Right hindlimb (tissue), 1 donor: ENCODE measurements around the gene SLC35A4.
"Not testable (repeated sequence)": the region's sequence is repeated elsewhere in the genome, so short reads cannot be mapped to it uniquely, and the experiment has no call there.

Experiments
- DNase-seq: peaks from one replicate; pipeline ENCODE4 v3.0.0-alpha.2; 2018

The SLC35A4 gene

GRCh38 chr5:140558542-140558941 lies 6.1 kb upstream of the SLC35A4 start:
- DNase-seq: no peak

- no peak for DNase-seq
Measured at GRCh38 chr5:140560227-140560626, 4.4 kb upstream of the SLC35A4 start.

DNA sequence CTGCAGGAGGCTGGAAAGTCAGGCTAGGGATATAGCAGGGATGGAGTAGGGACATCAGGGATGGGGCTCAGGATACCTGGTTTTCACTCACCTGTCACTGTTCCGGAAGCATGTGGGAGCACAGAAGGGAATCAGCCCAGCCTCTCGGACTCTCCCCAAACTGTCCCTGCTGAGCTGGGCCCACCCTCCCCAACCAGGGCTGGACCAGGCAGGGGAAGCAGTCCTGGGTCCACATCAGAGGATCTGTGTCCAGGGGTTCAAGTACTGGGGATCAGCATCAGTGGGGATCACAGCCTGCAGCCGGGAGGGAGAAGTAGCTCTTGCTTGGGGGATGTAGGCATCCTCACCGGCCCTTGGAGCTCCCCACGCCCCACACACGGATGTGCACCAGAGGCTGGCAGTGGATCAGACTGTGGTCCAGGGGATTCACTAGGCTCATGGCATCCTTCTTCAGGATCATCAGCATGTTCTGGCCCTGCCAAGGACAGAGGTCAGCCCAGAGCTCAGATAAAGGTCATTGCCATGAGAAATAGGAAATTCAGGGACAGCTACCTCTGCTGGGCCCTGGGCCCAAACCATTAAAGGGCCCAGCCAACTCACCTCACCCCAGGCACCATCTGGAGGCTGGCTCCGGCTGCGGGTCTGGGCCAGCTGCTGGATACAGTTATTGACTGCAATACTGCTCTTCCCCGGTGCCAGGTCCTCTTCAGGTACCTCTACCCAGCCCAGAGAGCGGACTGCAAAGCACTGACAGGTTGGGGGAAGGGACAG lies 2.7 kb upstream of the SLC35A4 start:
- DNase-seq: no peak

DNA sequence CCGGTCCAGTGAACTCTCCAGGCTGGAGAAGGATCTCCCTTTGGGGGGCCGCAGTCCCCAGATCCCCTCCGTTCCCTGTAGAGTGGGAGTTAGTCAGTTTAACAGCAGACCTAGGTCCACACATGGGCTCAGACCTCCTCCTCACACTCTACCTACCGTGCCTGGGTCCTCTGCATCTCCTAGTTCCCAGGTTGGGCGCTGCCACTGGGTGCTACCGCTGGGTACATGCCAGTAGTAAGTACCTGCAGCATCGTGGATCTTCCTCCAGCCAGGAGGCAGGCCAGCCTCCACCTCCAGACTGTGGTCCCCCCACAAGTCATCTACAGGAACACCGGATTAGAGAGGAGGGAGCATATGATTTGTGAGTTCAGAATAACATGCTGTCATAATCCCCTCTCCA lies 1.0 kb upstream of the SLC35A4 start:
- no peak for DNase-seq

GRCh38 chr5:140565024-140565779 lies 574 bp downstream of the SLC35A4 start:
- no peak for DNase-seq

DNA sequence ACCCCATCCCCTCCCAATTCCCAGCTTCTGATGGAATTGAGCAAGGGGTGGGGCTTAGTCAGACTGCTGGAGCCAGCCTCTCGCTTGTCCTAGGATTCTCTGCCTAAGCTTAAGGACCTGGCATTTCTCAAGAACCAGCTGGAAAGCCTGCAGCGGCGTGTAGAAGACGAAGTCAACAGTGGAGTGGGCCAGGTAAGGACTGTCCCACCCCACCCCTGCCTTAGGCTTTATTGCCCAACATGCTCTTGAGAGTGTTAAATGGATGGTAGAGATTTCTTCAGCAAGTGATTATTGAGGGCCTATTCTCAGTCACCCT lies 1.1 kb downstream of the SLC35A4 start:
- DNase-seq: no peak

DNA sequence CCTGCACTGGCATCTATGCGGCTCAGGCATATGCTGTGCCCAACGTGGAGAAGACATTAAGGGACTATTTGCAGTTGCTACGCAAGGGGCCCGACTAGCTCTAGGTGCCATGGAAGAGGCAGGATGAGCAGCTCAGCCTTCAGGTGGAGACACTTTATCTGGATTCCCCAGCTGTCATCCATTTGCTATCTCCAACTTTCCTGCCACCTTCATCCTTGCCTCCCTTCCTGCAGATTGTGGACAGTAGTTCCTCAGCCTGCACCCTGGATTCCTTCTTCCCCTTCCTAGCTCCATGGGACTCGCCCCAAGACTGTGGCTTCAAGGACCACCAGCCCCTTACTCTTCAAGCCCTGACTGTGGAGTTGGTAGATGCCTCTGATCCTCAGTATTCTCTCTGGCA lies 2.0 kb downstream of the SLC35A4 start:
- DNase-seq: no peak

- DNase-seq: no peak
Measured at GRCh38 chr5:140567136-140567818, 2.6 kb downstream of the SLC35A4 start.

DNA sequence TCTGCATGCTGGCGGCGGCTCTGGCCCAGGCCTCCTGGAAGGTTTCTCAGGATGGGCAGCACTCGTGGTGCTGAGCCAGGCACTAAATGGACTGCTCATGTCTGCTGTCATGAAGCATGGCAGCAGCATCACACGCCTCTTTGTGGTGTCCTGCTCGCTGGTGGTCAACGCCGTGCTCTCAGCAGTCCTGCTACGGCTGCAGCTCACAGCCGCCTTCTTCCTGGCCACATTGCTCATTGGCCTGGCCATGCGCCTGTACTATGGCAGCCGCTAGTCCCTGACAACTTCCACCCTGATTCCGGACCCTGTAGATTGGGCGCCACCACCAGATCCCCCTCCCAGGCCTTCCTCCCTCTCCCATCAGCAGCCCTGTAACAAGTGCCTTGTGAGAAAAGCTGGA lies 3.2 kb downstream of the SLC35A4 start:
- no peak for DNase-seq

DNA sequence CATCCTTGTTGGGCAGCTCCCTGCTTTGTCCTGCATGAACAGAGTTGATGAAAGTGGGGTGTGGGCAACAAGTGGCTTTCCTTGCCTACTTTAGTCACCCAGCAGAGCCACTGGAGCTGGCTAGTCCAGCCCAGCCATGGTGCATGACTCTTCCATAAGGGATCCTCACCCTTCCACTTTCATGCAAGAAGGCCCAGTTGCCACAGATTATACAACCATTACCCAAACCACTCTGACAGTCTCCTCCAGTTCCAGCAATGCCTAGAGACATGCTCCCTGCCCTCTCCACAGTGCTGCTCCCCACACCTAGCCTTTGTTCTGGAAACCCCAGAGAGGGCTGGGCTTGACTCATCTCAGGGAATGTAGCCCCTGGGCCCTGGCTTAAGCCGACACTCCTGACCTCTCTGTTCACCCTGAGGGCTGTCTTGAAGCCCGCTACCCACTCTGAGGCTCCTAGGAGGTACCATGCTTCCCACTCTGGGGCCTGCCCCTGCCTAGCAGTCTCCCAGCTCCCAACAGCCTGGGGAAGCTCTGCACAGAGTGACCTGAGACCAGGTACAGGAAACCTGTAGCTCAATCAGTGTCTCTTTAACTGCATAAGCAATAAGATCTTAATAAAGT lies 3.9 kb downstream of the SLC35A4 start:
- no peak for DNase-seq

DNA sequence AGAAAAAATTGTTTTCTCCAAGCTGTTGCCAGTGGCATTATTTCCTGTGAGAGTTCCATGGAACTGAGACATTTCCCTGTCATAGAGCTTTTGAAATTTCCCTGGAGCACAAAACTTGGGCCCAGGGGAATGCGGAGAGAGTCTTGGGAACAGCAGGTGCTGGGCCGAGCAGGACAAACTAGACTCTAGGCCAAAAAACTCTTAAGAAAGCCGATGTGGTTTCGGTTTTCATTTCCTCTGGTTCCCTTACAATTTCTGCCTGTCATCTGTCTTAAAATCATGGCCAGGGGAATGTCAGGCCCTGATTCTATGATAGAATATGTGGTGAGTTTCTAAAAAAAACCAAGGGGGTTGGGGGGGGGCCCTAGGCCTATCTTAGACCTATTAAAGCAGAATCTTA lies 4.6 kb downstream of the SLC35A4 start:
- DNase-seq: no peak

DNA sequence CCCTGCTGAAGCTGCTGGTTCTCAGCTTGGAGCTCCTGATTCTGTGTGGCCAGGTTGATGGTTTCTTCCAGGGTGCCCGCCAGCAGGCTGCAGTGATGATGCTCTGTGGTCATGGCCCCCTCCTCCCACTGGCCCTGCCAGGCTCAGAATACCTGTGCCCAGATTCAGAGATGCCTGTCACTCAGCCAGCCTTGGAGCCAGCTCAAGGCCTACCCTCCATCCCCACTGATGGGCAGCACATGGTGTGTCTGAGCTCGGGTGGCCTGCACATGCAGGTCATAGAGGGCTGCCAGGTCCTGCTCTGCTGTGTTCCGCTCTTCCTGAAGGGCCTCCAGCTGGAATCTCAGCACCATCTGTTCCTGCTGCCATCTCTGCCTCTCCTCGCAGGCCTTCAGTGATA lies 5.4 kb downstream of the SLC35A4 start:
- DNase-seq: no peak

DNA sequence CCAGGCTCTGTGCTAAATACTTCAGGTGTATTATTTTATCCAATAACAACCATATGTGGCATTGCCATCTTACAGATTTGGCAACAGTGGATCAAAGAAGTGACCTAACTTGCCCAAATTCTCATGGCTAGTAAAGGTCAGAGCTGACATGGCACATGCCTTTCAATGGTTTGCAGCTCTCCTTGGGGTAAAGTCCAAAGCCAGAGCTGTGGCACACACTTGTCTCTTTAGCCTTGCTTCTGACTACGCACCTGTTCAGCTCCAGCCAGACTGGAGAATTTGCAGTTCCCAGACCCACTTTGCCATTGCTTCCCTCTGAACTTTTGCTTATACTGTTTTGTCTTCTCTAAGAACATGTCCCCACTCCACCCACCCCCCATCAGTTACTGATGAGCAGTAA lies 5.9 kb downstream of the SLC35A4 start:
- no peak for DNase-seq

DNA sequence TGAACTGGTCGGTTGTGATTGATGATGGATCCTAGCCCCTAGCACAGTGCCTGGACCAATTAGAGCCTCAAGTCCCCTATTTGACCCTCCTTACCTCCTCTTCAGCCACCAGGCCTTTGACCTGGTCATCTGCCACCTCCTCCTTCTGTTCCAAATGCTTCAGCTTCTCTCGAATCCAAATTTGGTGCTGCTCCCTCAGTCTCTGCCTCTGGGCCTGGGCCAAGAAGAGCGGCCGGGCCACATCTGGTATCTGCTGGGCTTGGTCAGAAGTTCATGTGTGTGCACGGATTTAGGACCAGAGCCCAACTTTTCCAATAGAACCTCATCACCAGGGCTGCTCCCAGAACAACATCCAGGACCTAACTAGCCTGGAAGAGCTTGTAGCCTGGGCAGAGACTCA lies 6.5 kb downstream of the SLC35A4 start:
- no peak for DNase-seq

GRCh38 chr5:140573683-140574082 lies 9.1 kb downstream of the SLC35A4 start:
- DNase-seq: no peak

- DNase-seq: no peak
Measured at GRCh38 chr5:140574165-140574564, 9.5 kb downstream of the SLC35A4 start.

DNA sequence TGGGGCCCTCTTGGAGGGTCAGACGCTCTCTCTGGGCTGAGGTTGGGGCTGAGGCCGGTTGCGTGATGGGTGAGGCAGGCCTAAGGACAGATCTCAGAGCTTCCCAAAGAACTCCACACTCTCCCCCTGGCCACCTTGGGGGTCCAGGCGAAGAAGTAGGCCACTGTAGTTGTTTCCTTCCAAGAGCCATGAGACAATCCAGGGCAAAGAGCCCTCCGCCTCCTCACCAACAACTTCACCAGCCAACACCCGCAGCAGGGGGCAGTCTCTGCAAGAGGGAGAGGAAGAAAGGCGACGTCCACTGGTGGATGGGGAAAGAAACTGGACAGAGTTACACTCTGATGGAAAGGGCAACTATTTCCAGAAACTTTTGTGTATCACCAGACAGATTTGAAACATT lies 10.7 kb downstream of the SLC35A4 start:
- DNase-seq: no peak

- DNase-seq: no peak
Measured at GRCh38 chr5:140576776-140577201, 12.2 kb downstream of the SLC35A4 start.

DNA sequence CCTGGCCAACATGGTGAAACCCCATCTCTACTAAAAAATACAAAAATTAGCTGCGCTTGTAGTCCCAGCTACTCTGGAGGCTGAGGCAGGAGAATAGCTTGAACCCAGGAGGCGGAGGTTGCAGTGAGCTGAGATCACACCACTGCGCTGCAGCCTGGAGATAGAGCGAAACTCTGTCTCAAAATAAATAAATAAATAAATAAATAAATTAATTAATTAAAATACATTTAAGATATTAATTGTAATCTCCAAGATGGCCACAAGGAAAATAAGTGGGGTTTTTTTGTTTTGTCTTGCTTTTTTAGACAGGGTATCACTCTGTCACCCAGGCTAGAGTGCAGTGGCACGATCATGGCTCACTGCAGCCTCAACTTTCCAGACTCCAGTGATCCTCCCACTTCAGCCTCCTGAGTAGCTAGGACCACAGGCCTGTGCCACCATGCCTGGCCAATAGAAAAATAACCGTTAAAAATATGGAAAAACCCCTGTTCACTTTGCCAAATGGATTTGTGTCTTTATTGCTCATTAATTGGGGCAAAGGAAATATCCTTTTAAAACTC lies 14.6 kb downstream of the SLC35A4 start:
- not testable (repeated sequence) for DNase-seq

GRCh38 chr5:140587495-140587894 lies 22.9 kb downstream of the SLC35A4 start:
- no peak for DNase-seq

DNA sequence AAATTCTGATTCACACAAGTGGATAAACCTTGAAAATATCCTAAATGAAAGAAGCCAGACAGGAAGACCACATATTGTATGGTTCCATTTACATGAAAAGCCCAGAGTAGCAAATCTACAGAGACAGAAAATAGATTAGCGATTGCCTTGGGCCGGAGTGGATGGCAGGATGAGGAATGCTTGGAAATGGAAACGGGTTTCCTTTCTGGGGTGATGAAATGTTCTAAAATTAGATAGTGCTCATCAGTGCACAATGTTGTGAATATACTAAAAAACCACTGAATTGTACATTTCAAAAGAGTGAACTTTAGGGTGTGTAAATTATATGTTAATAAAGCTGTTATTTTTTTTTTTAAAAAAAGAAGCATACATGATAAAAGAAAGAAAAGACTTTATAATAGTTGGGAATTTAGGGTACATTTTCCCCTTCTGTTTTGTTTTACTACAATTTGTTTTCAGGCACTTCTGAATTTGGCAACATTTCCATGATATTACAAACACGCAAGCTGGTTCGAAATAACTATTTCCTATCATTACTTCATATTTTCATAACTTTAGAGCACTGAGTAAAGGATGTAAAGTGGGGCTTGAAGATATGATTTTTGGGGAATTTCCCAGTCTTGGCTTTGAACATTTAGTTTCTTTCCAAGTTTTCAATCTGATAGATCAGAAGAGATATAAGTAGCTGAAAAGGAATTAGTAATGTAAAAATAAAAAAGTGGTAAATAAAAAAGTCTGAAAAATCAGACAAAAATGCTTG lies 23.9 kb downstream of the SLC35A4 start:
- DNase-seq: no peak

DNA sequence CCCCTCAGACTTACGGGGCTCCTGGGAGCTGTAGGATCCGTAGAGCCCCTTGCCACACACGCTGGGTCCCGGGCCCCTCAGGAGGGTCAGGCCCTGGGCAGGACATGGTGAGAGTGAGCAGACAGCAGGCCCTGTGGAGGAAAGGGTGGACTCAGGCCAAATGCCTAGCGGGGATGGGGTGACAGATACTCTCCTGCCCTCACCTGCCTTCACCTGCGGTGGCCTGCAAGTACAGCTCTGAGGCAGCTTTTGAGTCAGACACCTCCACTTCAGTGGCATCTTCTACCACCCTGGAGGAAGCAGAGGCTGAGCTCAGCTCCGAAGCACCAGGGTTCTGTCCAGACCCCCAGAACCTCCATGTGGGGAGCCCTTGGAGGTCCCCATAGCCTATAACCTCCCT lies 26.2 kb downstream of the SLC35A4 start:
- no peak for DNase-seq
